Measurements from ENCODE around the gene VSIG8.

The VSIG8 gene

DNA sequence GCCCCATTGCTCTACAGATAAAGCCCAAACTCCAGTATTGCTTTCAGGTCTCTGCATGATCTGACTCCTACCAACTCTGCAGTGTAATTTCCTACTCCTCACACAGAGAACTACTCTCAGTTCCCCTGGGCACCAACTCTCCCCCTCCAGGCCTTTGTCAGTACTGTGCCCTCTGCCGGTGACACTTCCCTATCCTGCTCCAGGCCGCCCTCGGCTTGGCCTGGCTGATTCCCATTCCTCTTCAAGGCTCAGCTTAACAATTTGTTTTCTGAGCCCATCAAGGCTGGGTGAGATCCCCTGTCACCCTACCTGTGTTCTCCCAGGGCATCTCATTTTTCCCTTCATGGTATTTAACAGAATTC lies 33.2 kb downstream of the VSIG8 start:
- DNase-seq (ENCODE audit: low spot score), result peak; percentile 36

DNA sequence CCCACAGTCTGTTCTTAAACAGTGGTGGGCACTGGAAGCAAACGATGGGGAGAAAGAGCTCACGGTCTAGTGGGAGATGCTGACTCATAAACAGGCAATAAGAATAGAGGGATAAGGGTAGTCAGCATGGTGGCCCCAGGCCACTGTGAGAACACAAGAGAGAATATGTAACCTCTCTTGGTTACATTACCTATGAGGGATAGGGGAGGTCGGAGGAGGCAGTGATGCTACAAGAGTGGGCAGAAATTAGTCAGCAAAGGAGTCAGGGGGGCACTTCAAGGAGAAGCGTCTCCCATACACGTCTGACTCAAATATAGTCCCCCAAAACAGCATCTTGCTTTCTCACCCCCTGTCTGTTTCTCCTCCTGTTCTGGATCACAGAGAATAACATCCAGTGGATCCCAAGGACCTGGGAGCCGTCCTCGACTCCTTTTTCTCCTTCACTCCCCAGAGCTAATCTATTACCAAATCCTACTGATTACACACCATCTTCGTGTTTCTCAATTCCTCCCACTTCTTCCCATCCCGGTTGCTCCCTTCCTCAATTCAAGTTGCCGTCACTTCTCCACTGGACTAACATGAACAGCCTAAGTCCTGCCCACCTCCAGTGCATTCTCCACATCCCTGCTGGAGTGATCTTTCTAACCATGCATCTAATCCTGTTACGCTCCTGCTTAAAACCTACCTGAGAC lies 33.7 kb downstream of the VSIG8 start:
- DNase-seq (ENCODE audit: low spot score), result no peak

DNA sequence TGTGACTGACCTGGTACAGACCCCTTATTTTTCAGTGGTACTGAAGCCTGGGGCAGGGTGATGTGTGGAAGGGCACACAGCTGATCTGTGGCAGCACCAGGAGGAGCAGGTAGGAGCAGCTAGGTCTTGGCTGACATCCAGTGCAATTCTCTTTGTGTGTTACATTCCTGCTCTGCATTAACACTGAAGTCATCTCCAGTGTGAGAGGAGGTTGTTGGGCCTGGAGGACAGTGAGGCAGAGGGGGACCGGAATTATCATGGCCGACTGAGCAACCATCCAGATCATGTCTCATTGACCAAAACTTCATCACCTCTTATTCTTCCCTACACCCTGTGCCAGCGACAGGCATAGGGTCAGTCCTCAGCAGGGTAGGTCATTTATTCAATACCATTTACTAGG lies 34.3 kb downstream of the VSIG8 start:
- DNase-seq (ENCODE audit: low spot score), result no peak

DNA sequence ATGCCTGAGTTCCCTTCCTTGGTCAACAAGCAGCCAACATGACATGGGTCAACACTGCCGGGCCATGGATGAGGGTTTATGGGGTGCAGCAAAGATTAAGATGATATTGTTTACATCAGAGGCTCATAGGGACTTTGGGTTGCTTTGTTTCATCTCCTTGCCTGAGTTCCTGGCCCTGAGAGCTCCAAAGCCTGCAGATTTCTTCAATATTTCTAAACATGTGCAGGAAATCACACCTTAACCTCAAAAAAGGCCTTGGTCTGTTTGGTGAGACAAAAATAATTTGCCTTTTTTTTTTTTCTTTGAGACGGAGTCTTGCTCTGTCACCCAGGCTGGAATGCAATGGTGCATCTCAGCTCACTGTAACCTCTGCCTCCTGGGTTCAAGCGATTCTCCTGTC lies 34.9 kb downstream of the VSIG8 start:
- DNase-seq (ENCODE audit: low spot score), result no peak

DNA sequence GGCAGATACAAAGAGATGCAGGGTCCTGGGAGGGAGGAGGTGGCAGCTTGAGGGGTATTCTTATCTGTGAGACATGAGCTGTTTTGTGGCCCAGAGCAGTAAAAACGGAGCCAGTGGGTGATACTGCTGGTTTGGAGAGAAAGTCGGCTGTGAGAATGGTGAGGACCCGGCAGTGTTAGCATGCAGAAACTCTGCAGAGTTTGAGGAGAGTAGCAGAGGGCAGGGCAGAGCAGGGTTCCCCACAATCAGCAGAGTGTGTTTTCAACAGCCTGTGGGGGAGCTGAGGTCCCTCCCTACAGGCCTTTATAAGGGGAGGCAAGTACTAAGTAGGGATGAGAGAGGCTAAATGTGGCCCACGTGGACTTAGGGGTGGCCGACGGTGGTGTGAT lies 35.4 kb downstream of the VSIG8 start:
- no peak for DNase-seq (ENCODE audit: low spot score)

DNA sequence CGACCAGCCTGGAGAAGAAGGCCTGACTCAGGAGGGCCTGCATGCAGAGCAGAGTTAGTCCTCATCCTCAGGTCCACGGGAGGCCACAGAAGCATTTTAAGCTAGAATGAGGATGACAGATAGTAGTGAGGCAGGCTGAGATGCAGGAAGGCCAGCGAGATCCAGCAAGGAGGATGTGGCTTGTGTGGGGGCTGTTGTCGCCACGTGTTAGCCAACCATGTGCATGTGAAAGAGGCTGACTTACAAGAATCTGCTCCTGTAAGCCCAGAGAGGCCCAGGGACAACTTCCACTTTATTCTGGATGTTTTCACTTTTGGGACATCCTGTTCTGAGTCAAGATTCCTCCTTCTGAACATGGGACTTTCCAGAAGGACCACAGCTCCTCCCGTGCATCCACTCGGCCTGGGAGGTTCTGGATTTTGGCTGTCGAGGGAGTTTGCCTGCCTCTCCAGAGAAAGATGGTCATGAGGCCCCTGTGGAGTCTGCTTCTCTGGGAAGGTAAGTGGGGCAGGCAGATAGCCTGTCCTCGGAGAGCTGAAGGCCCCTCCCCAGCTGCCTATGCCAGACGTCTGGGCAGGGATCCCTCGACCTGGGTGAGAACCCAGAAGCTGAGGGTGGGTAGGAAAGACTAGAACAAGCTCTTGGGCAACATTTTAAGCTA lies 35.9 kb downstream of the VSIG8 start, which contains the start of gene SLAMF8:
TSS of gene SLAMF8 (plus strand) at position 433 of the 661 bp plus-strand sequence. CDS start at position 459, 26 bp downstream.
- no peak for DNase-seq (ENCODE audit: low spot score)

DNA sequence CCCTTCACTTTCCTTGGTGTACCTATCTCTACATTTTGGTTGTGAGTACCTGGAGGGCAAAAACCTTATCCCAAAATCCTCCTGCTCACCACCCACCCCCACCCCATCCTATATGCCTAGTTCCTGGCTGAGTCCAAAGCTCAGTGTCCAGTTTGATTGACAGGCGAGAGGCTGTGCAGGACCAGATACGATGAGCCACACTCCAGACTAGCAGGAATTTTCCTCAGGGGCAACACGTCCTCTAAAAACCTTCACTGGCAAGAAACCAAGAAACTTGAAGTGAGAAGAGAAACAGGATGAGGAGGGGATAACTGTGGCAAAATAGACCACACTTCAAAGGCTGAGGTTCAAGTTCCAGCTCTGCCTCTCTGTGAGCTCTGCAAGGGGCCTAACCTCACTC lies 36.9 kb downstream of the VSIG8 start:
- DNase-seq (ENCODE audit: low spot score), result no peak

DNA sequence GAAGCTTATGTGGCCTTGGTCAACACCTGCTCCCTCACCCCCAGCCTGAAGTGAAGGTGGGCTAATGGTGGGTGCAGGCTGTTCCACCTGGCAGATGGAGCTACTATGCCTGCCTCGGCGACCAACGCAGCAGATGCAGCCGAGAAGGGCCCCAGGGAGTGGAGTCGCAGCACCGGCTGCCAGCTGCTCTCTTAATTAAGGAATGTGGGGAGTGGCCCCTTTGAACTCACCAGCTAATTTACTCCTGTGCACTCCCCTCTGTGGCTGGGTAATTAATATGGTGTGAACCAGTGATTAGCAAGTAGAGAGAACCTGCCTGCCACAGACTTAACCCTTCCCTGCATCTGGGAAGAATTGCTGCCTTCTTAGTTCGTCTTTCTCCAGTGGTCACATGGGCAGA lies 39.1 kb downstream of the VSIG8 start:
- no peak for DNase-seq (ENCODE audit: low spot score)

DNA sequence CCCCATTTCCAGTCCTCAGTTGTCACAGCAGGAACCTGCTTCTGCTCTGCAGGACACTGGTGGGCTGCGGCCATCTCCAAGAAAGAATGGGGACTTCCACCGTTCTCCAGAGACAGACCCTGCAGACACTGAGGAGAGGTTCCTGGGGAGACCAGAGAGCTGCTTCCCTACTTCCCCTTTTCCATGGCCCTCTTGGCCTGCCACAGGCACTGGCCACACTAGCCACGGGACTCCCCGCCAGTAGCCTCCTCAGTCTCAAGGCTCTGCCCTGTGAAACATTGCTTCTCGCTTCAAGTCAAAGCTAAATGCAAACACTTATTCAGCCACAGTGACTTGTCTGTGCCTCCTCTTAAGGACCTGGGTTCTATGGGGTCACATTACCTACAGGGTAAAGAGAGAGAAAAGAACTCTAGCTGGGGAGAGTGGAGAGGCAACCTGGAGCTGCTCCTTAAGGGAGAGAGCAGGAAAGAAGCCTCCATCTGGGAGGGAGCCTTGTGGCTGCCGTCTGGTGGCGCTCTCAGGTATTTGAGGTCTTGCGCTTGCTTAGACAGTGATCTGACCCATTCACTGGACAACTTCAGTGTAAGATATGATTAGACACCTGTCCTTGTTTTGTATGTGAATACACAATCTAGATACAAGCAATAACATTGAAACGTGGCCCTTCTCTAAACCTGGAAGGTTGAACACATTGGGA lies 41.1 kb downstream of the VSIG8 start:
- peak; percentile 77 for DNase-seq (ENCODE audit: low spot score)

DNA sequence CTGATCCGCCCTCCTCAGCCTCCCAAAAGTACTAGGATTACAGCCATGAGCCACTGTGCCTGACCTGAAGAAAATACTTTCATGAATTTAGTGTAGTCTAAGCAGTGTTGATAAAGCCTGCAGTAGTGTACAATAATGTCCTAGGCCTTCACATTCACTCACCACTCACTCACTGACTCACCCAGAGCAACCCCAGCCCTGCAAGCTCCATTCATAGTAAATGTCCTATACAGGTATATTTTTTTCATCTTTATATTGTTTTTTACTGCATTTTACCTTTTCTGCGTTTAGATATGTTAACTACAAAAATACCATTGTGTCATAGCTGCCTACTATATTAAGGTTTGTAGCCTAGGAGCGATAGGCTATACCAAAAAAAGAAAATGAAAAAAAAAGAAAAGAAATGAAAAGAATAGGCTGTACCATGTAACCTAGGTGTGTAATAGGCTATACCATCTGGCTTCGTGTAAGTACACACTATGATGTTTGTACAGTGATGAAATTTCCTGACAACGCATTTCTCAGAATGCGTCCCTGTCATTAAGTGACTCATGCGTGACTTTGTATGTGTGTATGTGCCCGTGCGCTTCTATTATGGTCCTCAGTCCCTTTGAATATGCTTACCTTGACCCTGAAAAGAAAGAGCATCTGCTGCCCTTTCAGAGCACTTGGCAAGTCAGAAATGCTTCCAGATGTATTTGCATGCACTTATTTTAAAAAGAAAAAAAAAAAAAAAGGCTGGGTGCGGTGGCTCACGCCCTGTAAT lies 45.0 kb downstream of the VSIG8 start:
- DNase-seq (ENCODE audit: low spot score), result no peak

DNA sequence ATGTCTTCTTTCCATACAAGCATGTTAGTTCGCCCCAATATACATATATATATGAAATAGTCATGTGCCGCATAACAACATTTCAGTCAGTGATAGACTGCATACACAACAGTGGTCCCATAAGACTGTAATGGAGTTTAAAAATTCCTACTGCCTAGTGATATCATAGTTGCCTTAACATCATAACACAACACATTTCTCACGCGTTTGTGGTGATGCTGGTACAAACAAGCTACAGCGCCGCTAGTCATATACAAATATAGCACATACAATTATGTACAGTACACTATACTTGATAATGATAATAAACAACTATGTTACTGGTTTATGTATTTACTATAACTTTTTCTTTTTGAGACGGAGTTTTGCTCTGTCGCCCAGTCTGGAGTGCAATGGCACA lies 46.5 kb downstream of the VSIG8 start:
- DNase-seq (ENCODE audit: low spot score), result no peak

DNA sequence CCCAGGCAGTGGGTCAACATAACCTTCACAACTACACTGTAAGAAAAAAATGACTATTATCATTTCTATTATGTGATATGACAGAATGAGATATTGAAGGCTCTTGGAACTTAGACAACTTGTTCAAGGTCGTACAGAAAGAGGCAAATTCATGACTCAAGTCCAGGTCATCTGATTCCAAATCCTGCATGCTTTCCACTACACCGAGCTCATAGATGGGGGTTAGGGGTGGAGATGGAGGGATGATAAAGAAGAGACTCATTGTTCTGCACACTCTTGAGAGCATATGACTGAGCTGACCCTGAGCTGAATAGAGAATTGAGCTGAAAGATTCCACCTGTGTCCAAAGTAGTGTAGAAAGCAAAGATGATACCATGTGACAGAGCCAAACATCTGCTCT lies 57.5 kb downstream of the VSIG8 start:
- DNase-seq (ENCODE audit: low spot score), result no peak
